HUDEP-2 (cell line): ENCODE data around the gene MT1M.
"Not testable (repeated sequence)": the region's sequence is repeated elsewhere in the genome, so short reads cannot be mapped to it uniquely, and the experiment has no call there.

ENCODE experiments used
- DNase-seq, 76 experiments: peaks; one replicate each; lab custom pipeline; 2025; ENCODE audit not compliant: unreplicated experiment in 76 of 76; lab: John Stamatoyannopoulos, UW

MT1M gene

DNA sequence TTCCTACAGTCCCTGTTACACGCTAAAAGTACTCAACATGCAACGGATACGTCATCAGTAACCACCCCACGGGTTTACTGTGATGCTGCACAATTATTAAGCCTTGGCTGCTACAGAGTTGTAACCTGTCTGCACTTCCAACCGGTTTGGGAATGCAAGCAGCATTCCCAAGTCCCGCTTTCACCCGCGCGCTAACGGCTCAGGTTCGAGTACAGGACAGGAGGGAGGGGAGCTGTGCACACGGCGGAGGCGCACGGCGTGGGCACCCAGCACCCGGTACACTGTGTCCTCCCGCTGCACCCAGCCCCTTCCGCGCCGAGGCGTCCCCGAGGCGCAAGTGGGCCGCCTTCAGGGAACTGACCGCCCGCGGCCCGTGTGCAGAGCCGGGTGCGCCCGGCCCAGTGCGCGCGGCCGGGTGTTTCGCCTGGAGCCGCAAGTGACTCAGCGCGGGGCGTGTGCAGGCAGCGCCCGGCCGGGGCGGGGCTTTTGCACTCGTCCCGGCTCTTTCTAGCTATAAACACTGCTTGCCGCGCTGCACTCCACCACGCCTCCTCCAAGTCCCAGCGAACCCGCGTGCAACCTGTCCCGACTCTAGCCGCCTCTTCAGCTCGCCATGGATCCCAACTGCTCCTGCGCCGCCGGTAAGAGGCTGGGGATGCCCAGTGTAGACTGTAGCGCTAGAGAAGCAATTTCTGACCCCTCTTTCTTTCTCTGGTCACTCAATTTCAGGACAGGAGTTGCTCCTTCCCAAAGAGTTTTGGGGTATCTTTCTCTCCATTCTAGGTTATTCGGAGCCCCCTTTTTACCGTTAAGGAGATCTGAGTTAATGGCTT, 24.2 kb upstream of the MT1M start, which contains the start of gene MT2A:
TSS of gene MT2A (plus strand) at position 542 of the 833 bp plus-strand sequence. CDS start at position 614, 72 bp downstream.
- peak in 75 of 76 experiments; percentile 38 to 91 (median 82) for DNase-seq

DNA sequence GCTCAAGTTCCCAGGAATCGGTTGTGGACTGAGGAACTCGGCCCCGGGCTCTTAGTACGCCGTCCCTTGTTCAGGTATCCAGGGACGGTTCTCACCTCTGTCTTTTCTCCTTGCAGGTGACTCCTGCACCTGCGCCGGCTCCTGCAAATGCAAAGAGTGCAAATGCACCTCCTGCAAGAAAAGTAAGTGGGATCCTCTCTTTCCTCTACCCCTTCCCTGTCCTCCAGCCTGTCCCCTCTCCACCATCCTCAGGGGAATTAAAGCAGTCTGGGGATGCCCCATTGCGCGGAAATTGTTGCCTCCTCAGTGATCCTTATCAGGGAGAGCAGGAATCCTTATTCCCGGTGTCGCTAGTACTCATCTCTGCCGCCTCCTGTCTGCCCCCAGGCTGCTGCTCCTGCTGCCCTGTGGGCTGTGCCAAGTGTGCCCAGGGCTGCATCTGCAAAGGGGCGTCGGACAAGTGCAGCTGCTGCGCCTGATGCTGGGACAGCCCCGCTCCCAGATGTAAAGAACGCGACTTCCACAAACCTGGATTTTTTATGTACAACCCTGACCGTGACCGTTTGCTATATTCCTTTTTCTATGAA, 23.5 kb upstream of the MT1M start:
- peak in 1 of 76 experiments; percentile 3 for DNase-seq

DNA sequence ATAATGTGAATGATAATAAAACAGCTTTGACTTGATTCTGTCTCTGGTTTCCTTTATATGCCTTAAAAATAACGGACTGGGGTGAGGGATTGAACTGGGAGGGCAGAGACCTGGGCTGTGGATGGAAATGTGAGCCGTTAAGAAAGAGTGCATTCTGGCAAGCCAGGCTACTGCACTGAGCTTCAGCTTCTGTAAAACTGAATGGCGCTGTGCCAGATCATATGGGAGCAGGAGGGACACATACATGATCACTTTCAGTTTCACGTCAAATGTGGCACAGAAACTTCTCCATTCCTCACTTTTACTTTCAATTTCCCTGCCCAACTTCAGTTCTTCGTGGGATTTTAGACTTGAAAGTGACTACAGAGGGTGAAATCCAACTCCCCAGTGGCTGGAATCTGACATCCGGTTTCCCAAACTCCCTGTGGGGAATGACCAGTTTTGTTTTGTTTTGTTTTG, 23.0 kb upstream of the MT1M start:
- DNase-seq, result peak in 61 of 76 experiments; percentile 10 to 66 (median 40)

DNA sequence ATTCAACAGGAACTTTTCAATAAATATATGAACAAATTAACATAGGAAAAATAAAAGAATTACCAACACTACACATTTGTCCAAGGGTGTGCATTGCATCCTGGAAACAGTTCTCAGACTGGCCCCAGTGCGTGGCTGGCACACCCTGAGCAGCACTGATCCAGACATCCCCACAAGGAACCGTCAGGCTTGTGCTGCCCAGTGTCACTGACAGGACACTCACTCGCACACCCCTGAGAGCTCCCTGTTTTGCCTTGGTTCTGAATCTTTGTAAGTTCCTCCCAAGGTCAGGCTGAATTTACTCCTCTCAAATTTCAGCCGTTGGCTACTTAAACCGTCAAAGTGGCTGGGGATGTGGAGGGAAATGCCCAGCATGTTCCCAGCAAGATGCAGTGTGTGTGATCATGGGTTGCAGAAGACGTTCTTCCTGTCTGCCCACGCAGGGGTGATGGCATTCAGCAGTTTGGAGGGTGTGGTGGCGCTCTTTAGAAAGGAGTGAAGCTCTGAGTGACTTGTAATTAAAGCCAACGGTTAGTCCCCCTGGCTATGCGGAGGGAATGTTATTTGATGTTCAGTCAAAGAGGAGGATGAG, 22.3 kb upstream of the MT1M start:
- DNase-seq, result peak in 24 of 76 experiments; percentile 2 to 59 (median 20)

DNA sequence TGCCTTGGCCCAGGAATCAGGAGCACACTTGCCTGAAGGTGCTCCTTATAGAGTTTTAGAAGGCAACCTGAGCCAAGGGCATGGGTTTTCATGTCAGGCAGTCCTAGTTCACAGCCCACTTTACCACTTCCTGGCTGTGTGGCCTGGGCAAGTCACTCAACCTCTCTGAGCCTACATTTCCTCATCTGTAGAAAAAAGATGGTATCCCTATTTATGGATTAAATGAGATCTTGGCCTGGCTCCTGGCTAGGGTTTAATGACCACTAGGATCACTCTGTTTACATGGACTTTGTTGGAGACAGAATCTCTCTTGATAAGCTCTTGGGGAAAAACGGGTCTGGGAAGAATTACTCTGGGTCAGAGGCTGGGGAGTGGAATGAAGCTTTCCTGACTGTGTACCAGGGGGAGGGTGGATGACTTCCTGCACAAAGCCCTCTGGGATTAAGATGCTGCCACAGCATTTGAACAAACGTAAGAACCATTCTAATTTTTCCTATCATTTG, 21.8 kb upstream of the MT1M start:
- no peak for DNase-seq

DNA sequence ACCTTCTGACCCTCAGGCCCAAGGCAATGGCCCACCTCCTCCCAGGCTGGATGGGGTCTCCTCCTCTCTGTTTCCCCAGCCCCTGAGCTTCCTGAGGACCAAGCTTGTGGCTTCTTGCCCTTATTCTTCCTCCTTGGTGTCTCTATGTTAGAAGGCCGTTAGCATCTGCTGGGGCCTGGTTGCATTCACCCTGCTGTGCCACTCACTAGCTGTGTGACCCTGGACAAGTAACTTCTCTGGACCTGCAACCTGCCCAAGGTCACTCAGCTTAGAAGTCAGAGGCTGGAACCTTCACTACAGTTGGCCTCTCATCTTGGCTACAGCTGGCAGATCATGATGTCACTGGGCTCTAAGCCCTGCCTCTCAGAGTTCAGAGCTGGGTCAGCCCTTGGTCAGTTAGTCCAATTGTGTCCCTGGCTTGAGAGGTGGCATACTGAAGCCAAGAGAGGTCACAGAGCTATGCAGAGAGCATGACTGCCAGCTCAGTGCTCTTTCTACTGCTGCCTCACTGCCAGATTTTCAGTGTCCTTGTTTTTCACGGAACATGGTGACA, 21.1 kb upstream of the MT1M start:
- DNase-seq, result no peak

DNA sequence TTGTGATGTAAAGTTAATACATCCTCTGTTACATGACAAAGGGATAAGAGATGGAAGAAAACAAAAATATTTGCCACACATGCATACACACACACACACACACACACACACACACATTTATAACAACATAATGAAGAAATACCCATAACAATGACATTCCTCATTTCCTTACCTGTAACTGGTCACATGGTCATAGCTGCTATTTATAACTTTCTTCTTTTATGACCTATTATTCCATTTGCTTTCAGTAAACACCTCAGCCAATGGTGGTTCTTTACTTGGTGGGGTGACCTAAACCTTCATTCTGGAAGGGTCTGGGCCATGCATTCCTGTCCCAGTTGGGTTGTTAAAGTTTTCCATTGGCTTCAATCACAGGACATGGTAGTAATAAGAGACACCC, 18.8 kb upstream of the MT1M start:
- DNase-seq, result no peak

DNA sequence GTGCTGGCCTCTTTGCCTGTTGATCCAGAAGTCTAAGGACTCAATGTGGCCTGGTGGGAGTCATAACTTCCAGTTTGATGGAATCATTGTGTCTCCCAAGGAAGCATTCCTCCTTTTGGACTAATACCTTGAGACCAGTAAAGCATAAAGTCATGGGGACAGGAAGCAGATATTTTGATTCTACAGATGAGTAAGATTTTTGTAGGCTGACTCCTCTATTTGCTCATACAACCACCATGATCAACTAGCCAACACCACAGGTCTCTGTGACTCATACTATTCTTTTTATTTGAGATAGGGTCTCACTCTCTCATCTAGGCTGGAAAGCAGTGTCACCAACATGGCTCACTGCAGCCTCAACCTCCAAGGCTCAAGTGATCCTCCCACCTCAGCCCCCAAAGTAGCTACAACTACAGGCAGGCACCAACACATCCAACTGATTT, 17.9 kb upstream of the MT1M start:
- DNase-seq, result no peak

DNA sequence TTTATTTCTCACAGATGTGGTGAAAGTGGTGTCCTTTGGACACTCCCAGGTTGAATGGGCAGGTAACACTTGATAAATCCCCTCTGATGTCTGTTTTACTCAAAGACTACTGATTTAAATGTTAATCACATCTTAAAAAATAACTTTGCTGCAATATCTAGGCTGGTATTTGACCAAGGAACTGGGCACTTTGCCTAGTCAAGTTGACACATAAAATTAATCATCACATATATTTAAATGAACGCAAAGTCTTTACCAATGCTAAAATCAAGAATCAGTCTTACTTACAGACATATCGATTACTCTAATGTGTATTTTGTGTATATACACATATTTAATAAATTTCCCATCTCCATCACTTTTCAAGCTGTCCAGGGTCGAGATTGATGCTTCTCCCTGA, 17.1 kb upstream of the MT1M start:
- DNase-seq, result no peak

DNA sequence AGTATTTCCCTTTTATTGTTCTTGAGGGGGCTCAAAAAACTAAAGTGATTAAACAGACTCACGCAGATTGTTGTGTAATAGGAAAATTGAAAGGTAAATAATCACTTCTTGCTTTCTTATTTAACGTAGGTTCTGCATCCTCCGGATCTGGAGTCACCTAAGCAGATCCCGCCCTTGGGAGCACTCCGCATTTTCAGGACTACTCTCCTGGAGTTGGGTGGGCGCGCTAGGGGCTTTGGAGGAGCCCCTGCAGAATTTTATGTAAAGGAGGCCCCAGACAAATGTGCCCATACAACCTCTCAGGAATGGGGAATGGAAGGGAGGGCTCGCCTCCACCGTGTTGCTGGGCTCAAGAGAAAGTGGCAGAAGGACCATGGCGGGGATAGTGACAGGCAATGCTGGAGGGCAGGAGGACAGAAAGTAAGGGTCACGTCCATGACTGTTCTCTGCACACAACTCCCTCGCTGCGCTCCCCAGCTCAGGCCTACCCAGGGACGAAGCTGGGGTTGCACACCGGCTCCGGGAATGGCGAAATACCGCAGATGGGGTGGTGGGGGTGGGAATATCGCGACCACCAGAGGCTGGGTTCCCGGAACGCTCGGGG, 15.7 kb upstream of the MT1M start:
- DNase-seq, result no peak

DNA sequence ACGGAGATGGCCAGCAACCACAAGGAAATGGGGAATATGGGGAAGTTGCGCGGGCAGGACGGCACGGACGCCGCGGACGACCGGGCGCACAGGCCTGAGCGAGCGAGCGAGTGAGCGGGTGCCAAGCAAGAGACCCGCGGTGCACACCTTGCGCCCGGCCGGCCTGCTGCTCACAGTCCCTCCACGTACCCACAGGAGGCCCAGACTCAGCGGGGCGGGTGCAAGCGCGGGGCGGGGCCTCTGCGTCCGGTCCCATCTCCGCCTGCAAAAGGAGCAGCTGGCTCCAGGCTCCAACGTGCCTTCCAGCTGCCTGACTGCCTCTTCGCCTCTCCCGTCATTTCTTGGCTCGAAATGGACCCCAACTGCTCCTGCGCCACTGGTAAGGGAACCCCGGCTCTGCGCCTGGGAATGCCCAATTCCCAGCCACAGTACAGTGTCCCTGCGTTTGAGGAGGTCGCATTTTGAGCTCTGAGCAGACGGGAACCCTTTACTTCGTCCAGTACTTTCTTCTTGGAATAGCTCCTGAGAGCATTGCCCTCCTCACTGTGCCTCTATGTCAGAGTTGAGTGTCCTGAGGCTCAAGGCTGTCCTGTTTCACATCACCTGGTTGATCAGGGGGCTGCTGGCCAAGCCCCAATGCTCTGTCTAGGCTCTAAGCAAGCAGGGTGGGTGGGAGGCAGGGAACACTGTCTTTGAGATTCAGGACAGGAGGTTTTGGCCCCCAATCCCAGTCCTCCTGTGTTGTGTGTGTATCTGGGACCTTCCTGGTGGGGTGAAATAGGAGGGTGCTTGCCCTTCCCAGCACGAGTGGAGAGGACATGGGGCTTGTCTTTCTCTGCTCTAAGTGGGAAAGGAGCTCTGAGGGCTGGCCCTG, 15.0 kb upstream of the MT1M start:
- DNase-seq, result no peak

DNA sequence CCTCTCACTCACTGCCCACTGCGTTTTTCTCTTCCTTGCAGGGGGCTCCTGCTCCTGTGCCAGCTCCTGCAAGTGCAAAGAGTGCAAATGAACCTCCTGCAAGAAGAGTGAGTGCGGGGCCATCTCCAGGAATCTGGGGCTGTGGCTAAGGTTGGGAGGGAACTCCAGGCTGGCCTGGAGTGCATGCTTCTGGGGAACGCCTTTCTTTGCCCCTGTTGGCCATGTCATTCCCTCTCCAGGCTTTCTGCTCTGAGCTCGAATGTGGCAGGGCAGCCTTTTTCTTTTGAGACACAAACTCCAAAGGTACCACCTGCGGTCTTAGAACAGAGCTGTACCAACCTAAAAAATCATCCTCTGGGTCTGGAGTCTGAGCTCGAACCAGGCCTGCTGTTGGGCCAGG, 14.3 kb upstream of the MT1M start:
- no peak for DNase-seq

DNA sequence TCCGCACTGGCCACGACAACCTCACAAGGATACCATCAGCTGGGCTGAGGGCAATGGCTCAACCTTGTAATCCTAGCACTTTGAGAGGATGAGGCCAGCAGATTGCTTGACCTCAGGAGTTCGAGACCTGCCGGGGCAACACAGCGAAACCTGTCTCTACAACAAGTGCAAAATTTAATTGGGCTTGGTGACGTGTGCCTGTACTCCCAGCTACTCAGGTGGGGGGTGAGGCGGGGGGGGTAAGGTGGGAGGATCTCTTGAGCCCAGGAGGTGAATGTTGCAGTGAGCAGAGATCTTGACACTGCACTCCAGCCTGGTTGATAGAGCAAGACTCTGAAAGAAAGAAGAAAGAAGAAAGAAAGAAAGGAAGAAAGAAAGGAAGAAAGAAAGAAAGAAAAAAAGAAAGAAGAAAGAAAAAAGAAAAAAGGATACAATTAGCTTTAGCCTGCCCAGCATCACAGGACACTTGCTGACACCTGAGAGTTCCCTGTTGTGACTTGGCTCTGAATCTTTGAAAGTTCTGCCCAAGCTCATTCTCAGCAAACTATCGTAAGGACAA, 12.0 kb upstream of the MT1M start:
- no peak for DNase-seq

DNA sequence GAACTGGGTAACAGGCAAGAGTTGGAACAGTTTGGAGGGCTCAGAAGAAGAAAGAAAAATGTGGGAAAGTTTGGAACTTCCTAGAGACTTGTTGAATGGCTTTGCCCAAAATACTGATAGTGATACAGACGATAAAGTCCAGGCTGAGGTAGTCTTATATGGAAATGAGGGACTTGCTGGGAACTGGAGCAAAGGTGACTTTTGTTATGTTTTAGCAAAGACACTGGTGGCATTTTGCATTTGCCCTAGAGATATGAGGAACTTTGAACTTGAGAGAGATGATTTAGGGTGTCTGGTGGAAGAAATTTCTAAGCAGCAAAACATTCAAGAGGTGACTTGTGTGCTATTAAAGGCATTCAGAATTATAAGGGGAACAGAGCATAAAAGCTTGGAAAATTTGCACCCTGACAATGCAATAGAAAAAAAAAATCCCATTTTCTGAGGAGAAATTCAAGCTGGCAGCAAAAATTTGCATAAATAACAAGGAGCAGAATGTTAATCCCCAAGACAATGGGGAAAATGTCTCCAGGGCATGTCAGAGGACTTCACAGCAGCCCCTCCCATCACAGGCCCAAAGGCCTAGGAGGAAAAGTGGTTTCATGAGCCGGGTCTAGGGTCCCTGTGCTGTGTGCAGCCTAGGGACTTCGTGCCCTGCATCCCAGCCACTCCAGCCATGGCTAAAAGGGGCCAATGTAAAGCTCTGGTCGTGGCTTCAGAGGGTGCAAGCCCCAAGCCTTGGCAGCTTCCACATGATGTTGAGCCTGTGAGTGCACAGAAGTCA, 10.6 kb upstream of the MT1M start:
- not testable (repeated sequence) for DNase-seq

DNA sequence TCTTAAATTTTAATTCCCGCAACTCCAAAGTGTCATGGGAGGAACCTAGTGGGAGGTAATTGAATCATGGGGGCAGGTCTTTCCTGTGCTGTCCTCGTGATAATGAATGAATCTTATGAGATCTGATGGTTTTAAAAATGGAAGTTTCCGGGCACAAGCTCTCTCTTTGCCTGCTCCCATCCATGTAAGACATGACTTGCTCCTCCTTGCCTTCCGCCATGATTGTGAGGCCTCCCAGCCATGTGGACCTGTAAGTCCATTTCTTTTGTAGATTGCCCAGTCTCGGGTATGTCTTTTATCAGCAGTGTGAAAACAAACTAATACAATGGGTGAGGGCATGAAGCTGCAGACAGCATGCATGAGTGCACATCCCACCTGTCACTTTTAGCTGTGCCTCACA, 9.3 kb upstream of the MT1M start:
- DNase-seq, result not testable (repeated sequence)

DNA sequence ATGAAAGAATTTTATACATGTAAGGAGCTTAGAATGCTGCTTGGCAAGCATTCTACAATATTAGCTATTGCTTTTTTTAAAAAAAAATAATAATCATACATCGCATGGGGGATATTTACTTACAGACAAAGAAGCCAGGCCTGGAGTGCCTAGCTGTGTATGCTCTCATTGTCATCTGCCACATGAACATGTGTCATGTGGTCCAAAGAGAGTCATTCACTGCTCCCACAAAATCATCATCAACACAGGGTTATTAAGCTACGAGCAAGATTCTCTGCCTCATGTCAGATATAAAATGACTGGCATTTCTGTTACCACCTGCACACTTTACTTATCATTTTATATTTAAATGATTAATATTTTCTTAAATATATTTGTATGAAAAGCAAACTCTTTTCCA, 8.8 kb upstream of the MT1M start:
- DNase-seq, result no peak

DNA sequence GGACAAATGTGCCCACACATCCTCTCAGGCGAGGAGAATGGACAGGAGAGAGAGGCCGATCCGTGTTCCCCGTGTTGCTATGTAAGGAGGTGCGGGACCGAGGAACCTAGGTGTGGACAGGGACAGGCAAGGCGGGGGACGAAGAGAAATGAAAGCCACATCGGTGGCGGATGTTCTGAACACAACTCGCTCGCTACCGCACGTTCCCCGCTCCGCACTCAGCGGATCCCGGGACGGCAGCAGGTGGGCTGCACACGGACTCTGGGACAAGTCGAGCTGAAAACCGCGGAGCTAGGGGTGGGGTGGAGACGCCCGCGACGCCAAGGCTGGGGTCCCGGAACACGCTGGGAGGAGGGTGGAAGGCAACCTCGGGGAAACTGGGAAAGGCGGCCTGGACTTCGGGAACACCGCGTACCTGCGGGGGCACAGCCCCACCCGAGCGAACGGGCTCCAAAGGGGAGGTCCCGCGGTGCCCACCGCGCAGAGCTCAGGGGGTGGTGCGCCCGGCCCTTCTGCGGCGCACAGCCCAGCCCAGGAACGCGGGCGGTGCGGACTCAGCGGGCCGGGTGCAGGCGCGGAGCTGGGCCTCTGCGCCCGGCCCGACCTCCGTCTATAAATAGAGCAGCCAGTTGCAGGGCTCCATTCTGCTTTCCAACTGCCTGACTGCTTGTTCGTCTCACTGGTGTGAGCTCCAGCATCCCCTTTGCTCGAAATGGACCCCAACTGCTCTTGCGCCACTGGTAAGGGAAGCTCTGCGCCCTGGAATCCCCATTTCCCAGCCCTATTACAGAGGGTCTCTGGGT, 7.1 kb upstream of the MT1M start, which contains the start of gene MT1E:
TSS of gene MT1E (plus strand) at position 642 of the 803 bp plus-strand sequence. CDS start at position 713, 71 bp downstream.
- peak in 4 of 76 experiments; percentile 13 to 40 (median 20) for DNase-seq
